ENCODE results near the gene PLEKHF1. TPM values are rescaled to one million over a fixed set of nuclear protein-coding genes. Genes with fewer than 3 reads are reported as not detected.

PLEKHF1 gene
- 1 to 10 TPM; 1.9 to 5.8 (median 2.7) TPM for polyA plus RNA-seq (ENCODE audit: low read depth in 6 of 6)

GRCh38 chr19:29665215-29665825, at the start of gene PLEKHF1:
Gene PLEKHF1, plus strand, starts transcription at chr19:29665461. Its CDS starts 8,379 bp downstream, at chr19:29673840.
- Mint-ChIP-seq H3K4me1 (peaks cover 28 to 48% (median 34%) of the 10 kb centered on the region in 3 donors), H3K36me3 (no peaks in the 10 kb centered on the region), H3K27ac (peak within 1 kb of the TSS; percentile 30 to 94 (median 88)), H3K4me3 (peak within 1 kb of the TSS; percentile 79 to 93 (median 86)), H3K9me3 (no peaks in the 10 kb centered on the region), H3K27me3 (peaks cover 0 to 5% (median 0%) of the 10 kb centered on the region in 3 donors)
- DNase-seq (peak; percentile 84), ATAC-seq (ENCODE audit: low read depth in 2 of 2) (peak; percentile 84 to 88)

- ATAC-seq (ENCODE audit: low read depth in 2 of 2) (no peak), DNase-seq (no peak)
- H3K4me3 Mint-ChIP-seq: no peak overlapping the region
- H3K27ac Mint-ChIP-seq: peak overlapping the region in 5 of 6 donors; percentile 6 to 64 (median 38)
- H3K9me3 Mint-ChIP-seq: no peaks in the 10 kb centered on the region
- H3K36me3 Mint-ChIP-seq: peaks cover 11 to 31% of the 10 kb centered on the region in 2 donors
- peaks cover 0 to 9% (median 5%) of the 10 kb centered on the region in 3 donors for H3K27me3 Mint-ChIP-seq
- peaks cover 15 to 28% (median 21%) of the 10 kb centered on the region in 3 donors for H3K4me1 Mint-ChIP-seq
Measured at GRCh38 chr19:29615891-29616425, 49.3 kb upstream of the PLEKHF1 start.

DNA sequence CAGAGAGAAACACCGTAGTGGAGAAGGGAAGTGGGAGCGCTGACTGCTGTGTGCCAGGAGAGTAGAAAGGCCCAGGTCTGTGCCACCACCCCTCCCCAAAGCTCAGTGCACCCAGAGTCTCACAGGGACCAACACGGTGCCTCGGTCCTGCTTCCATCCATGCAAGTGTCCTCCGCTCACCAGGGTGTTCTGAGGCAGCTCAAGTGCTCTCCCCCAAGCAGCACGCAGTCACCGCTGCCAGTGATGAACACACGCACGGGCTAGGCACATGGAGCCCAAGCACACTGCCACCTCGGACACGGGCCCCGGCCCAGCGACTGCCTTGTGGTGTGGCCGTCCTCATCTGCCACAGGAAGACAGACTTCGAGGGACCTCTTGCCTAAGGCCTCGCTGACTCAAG, 48.7 kb upstream of the PLEKHF1 start:
- Mint-ChIP-seq H3K36me3 (peaks cover 11 to 31% of the 10 kb centered on the region in 2 donors), H3K27ac (peak overlapping the region in 1 of 6 donors; percentile 53), H3K9me3 (no peaks in the 10 kb centered on the region), H3K4me1 (peaks cover 15 to 28% (median 21%) of the 10 kb centered on the region in 3 donors), H3K27me3 (peaks cover 0 to 14% (median 8%) of the 10 kb centered on the region in 3 donors), H3K4me3 (no peak overlapping the region)
- ATAC-seq (ENCODE audit: low read depth in 2 of 2) (no peak), DNase-seq (no peak)

- ATAC-seq (ENCODE audit: low read depth in 2 of 2) (no peak), DNase-seq (no peak)
- Mint-ChIP-seq H3K36me3 (peaks cover 7 to 27% of the 10 kb centered on the region in 2 donors), H3K4me3 (no peak overlapping the region), H3K4me1 (peaks cover 15 to 33% (median 28%) of the 10 kb centered on the region in 3 donors), H3K9me3 (no peaks in the 10 kb centered on the region), H3K27me3 (peaks cover 0 to 25% (median 13%) of the 10 kb centered on the region in 3 donors), H3K27ac (peak overlapping the region in 5 of 6 donors; percentile 16 to 88 (median 53))
Measured at GRCh38 chr19:29617366-29618266, 47.6 kb upstream of the PLEKHF1 start.

GRCh38 chr19:29618434-29618833, 46.8 kb upstream of the PLEKHF1 start:
- Mint-ChIP-seq H3K4me1 (peaks cover 11 to 31% (median 28%) of the 10 kb centered on the region in 3 donors), H3K36me3 (peaks cover 7 to 20% of the 10 kb centered on the region in 2 donors), H3K27ac (peak overlapping the region in 2 of 6 donors; percentile 16 to 38), H3K4me3 (no peak overlapping the region), H3K9me3 (no peaks in the 10 kb centered on the region), H3K27me3 (peaks cover 0 to 31% (median 13%) of the 10 kb centered on the region in 3 donors)
- no peak for ATAC-seq (ENCODE audit: low read depth in 2 of 2)
- DNase-seq: no peak

DNA sequence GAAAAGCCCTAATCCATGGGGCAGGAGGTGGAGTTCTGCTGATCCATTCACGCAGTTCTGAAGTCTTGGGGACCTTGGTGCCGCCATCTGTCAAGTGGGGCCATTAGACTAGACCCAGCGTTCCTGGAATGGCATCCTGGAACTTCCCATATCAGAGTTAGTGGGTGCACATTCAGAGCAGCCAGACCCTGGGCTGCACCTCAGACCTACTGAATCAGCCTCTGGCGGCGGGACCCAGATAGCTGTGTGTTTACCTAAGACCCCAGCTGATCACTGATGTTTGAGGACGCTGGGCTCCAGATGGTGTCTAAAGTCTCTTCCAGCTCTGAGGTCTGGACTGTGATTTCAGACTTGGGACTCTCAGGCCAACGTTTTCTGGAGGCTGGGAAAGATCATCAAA, 46.4 kb upstream of the PLEKHF1 start:
- Mint-ChIP-seq H3K27me3 (peaks cover 0 to 35% (median 17%) of the 10 kb centered on the region in 3 donors), H3K9me3 (no peaks in the 10 kb centered on the region), H3K36me3 (peaks cover 7 to 20% of the 10 kb centered on the region in 2 donors), H3K27ac (no peak overlapping the region), H3K4me3 (no peak overlapping the region), H3K4me1 (peaks cover 11 to 31% (median 28%) of the 10 kb centered on the region in 3 donors)
- ATAC-seq (ENCODE audit: low read depth in 2 of 2) (no peak), DNase-seq (no peak)

GRCh38 chr19:29620931-29621351, 44.3 kb upstream of the PLEKHF1 start:
- no peaks in the 10 kb centered on the region for H3K9me3 Mint-ChIP-seq
- peaks cover 11 to 31% (median 28%) of the 10 kb centered on the region in 3 donors for H3K4me1 Mint-ChIP-seq
- ATAC-seq (ENCODE audit: low read depth in 2 of 2): no peak
- peaks cover 0 to 39% (median 21%) of the 10 kb centered on the region in 3 donors for H3K27me3 Mint-ChIP-seq
- DNase-seq: no peak
- H3K4me3 Mint-ChIP-seq: peak overlapping the region in 1 of 8 donors; percentile 14
- peaks cover 0 to 7% of the 10 kb centered on the region in 2 donors for H3K36me3 Mint-ChIP-seq
- H3K27ac Mint-ChIP-seq: peak overlapping the region in 1 of 6 donors; percentile 79

GRCh38 chr19:29622166-29623070, 42.8 kb upstream of the PLEKHF1 start:
- Mint-ChIP-seq H3K36me3 (no peaks in the 10 kb centered on the region), H3K27ac (peak overlapping the region in 2 of 6 donors; percentile 28 to 71), H3K4me3 (peak overlapping the region in 3 of 8 donors; percentile 44 to 70 (median 45)), H3K9me3 (no peaks in the 10 kb centered on the region), H3K4me1 (peaks cover 7 to 28% (median 26%) of the 10 kb centered on the region in 3 donors), H3K27me3 (peaks cover 0 to 39% (median 21%) of the 10 kb centered on the region in 3 donors)
- DNase-seq (no peak), ATAC-seq (ENCODE audit: low read depth in 2 of 2) (peak; percentile 86 to 94)

DNA sequence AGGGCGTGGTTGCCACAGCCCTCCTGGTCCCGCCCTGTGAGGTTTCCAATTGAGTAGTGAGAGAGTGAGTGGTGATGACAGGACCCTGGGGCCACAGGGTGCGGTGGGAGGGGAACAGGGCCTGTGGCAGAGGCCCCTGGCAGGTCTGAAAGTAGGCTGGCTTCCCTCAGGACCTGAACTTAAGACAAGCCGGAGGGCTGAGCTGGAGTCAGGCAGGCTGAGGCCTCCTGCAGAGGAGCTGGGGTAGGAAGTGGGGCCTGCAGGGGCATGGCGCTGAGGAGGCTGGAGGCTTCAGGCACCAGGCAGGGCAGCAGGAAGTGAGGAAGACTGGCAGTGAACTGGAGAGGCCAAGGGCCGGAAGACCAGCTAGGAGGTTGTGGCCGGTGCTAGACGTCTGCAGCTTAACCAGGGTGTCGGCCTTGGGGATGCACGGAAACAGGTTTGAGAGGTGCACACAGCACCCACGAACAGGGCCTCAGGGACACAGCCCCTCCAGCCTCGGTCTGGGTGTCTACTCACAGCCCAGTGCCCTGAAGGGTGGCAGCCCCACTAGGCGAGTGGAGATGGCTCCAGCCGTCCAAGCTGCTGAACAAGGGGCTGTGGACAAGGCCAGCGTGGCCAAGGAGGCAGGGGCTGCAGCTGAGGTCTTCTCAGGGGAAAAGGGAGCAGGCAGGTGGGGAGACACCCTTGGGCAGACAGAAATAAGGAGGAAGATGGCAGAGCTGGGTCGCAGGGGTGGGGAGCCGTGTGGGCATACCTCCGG, 41.4 kb upstream of the PLEKHF1 start:
- peaks cover 7 to 28% (median 25%) of the 10 kb centered on the region in 3 donors for H3K4me1 Mint-ChIP-seq
- H3K9me3 Mint-ChIP-seq: no peaks in the 10 kb centered on the region
- ATAC-seq (ENCODE audit: low read depth in 2 of 2): no peak
- H3K4me3 Mint-ChIP-seq: peak overlapping the region in 1 of 8 donors; percentile 24
- H3K36me3 Mint-ChIP-seq: no peaks in the 10 kb centered on the region
- peaks cover 0 to 39% (median 21%) of the 10 kb centered on the region in 3 donors for H3K27me3 Mint-ChIP-seq
- DNase-seq: no peak
- peak overlapping the region in 2 of 6 donors; percentile 19 to 41 for H3K27ac Mint-ChIP-seq

GRCh38 chr19:29624489-29625185, 40.6 kb upstream of the PLEKHF1 start:
- no peak overlapping the region for H3K4me3 Mint-ChIP-seq
- peaks cover 0 to 39% (median 21%) of the 10 kb centered on the region in 3 donors for H3K27me3 Mint-ChIP-seq
- no peak overlapping the region for H3K27ac Mint-ChIP-seq
- H3K9me3 Mint-ChIP-seq: no peaks in the 10 kb centered on the region
- peaks cover 7 to 28% (median 25%) of the 10 kb centered on the region in 3 donors for H3K4me1 Mint-ChIP-seq
- no peak for ATAC-seq (ENCODE audit: low read depth in 2 of 2)
- no peaks in the 10 kb centered on the region for H3K36me3 Mint-ChIP-seq
- no peak for DNase-seq

GRCh38 chr19:29625186-29625651, 40.0 kb upstream of the PLEKHF1 start:
- H3K27ac Mint-ChIP-seq: no peak overlapping the region
- no peak overlapping the region for H3K4me3 Mint-ChIP-seq
- peaks cover 7 to 25% (median 24%) of the 10 kb centered on the region in 3 donors for H3K4me1 Mint-ChIP-seq
- no peaks in the 10 kb centered on the region for H3K36me3 Mint-ChIP-seq
- ATAC-seq (ENCODE audit: low read depth in 2 of 2) (no peak), DNase-seq (no peak)
- H3K9me3 Mint-ChIP-seq: peaks cover 0 to 1% (median 0%) of the 10 kb centered on the region in 7 donors
- peaks cover 0 to 37% (median 20%) of the 10 kb centered on the region in 3 donors for H3K27me3 Mint-ChIP-seq
